Measurements from ENCODE around the gene TSPAN18.

DNA sequence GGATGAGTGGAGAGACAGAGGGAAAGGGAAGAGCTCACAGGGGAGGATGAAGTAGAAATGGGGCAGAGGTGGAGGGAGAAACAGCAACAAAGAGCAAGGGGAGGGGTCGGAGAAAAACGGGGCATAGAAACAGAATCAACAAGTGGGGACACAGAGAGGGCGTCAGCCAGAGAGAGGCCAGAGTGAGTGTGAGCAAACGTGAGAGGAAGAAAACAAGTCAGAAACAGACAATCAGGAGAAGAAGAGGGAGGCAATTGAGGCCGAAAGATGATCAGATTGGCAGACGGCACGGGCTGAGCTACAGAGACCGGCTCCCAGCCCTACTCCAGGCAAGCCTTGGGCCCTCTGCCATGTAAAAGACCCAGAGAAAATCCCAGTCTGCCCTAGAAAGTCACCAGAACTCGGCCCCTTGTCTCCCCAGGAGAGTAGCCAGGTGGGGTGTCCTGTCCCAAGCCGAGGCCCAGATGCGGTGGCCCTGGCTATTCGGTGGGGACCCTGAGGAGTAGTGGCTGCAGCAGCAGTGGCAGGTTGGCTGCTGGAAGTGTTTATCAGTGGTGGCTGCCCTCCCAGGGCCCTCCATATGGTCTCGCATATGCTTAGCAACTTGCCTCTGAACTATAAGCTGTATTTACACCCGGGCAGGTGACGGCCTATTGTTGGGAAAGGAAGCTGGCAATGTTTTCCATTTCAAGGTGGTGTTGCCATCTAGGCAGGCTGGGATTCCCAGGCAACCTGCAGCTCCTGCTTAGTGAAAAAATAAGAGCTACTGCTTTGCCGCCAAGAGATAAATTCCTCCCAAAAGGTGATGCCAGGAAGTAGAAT, 14.8 kb upstream of the TSPAN18 start:
- TF ChIP-seq, protein P1, sequence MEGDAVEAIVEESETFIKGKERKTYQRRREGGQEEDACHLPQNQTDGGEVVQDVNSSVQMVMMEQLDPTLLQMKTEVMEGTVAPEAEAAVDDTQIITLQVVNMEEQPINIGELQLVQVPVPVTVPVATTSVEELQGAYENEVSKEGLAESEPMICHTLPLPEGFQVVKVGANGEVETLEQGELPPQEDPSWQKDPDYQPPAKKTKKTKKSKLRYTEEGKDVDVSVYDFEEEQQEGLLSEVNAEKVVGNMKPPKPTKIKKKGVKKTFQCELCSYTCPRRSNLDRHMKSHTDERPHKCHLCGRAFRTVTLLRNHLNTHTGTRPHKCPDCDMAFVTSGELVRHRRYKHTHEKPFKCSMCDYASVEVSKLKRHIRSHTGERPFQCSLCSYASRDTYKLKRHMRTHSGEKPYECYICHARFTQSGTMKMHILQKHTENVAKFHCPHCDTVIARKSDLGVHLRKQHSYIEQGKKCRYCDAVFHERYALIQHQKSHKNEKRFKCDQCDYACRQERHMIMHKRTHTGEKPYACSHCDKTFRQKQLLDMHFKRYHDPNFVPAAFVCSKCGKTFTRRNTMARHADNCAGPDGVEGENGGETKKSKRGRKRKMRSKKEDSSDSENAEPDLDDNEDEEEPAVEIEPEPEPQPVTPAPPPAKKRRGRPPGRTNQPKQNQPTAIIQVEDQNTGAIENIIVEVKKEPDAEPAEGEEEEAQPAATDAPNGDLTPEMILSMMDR (IDR thresholded peaks at IDR 0.05): no peak
- TF ChIP-seq POLR2A (IDR thresholded peaks at IDR 0.05): no peak
